Gastroesophageal sphincter (tissue), 4 donors: ENCODE results near the gene CYP46A1. TPM values are rescaled to one million over a fixed set of nuclear protein-coding genes. Genes with fewer than 3 reads are reported as not detected.

Source experiments
- ATAC-seq: fragments of 150-250 bp; one replicate; pipeline ENCODE4 v1.9.1; 2016; ENCODE audit warnings: mild to moderate bottlenecking, moderate library complexity
- H3K27ac ChIP-seq, 4 donors: fragments of 200-600 bp; sonication (generic) in 3 of 4; 1 replicate in 3 of 4; 2 replicates in 1 of 4; pipeline ENCODE4 v1.5.1; 2016 to 2019
- H3K27me3 ChIP-seq: fragments of 200-600 bp; sonication (generic); one replicate; pipeline ENCODE4 v1.5.1; 2019
- H3K36me3 ChIP-seq, 2 donors: fragments of 200-600 bp; sonication (generic); one replicate each; pipeline ENCODE4 v1.5.1; 2019; ENCODE audit warnings: control low read depth in 1 of 2
- H3K4me1 ChIP-seq, 3 donors: fragments of 200-600 bp; sonication (generic); 1 replicate in 2 of 3; 2 replicates in 1 of 3; pipeline ENCODE4 v1.5.1; 2016 to 2019; ENCODE audit warnings: control low read depth in 2 of 3
- H3K4me3 ChIP-seq, 2 donors: fragments of 200-600 bp; sonication (generic); one replicate each; pipeline ENCODE4 v1.5.1; 2019; ENCODE audit warnings: mild to moderate bottlenecking in 1 of 2, moderate library complexity in 1 of 2
- H3K9me3 ChIP-seq, 3 donors: fragments of 200-600 bp; sonication (generic); one replicate each; pipeline ENCODE4 v1.5.1; 2017 to 2019; ENCODE audit warnings: control low read depth in 2 of 3
- EP300 ChIP-seq: sonication (generic); formaldehyde crosslinking; IDR thresholded peaks from one replicate; pipeline ENCODE4 v1.6.1; 2017; ENCODE audit warnings: antibody characterized with exemption, mild to moderate bottlenecking
- POLR2A ChIP-seq, 2 donors: fragments of 450-650 bp; IDR thresholded peaks; one replicate each; pipeline ENCODE4 v1.6.1; 2017; ENCODE audit warnings: antibody characterized with exemption in 2 of 2, mild to moderate bottlenecking in 2 of 2, moderate library complexity in 1 of 2
- POLR2AphosphoS5 ChIP-seq: sonication (generic); formaldehyde crosslinking; IDR thresholded peaks from one replicate; pipeline ENCODE4 v1.6.1; 2017; ENCODE audit warnings: antibody characterized with exemption
- WGBS, 2 donors: methylation state at CpG; one replicate each; pipeline ENCODE4 v1.1.5; 2018; ENCODE audit warnings: low coverage in 1 of 2; 5-methylcytosine and 5-hydroxymethylcytosine counted together
- total RNA-seq, 4 donors: library from RNA; depleted of rRNA; stranded (reverse); fragments of >200 nt; gene quantifications; one replicate each; pipeline ENCODE4 v1.1.0, GENCODE V29; 2016
- TF ChIP-seq, protein P1 (sequence below), 4 experiments: fragments of 200-600 bp in 2 of 4; fragments of 450-650 bp in 2 of 4; sonication (generic) in 1 of 4; IDR thresholded peaks; one replicate each; pipeline ENCODE4 v1.5.1; 2017 to 2019; ENCODE audit warnings: antibody characterized with exemption in 4 of 4, mild to moderate bottlenecking in 2 of 4, moderate library complexity in 2 of 4

CYP46A1 gene
- total RNA-seq, 4 donors from 2014 or later, result 0.78 to 1.4 (median 0.94) TPM; not detected in 1

GRCh38 chr14:99690636-99691035 is 6.5 kb downstream of the CYP46A1 start:
- WGBS, 2 donors, result 84 to 89% methylated on average over 4 of the region's 5 CpGs
- ATAC-seq, result no peak
- TF ChIP-seq POLR2AphosphoS5 (no peak), EP300 (no peak), POLR2A (IDR thresholded peaks at IDR 0.05) (no peak)
- TF ChIP-seq, protein P1, sequence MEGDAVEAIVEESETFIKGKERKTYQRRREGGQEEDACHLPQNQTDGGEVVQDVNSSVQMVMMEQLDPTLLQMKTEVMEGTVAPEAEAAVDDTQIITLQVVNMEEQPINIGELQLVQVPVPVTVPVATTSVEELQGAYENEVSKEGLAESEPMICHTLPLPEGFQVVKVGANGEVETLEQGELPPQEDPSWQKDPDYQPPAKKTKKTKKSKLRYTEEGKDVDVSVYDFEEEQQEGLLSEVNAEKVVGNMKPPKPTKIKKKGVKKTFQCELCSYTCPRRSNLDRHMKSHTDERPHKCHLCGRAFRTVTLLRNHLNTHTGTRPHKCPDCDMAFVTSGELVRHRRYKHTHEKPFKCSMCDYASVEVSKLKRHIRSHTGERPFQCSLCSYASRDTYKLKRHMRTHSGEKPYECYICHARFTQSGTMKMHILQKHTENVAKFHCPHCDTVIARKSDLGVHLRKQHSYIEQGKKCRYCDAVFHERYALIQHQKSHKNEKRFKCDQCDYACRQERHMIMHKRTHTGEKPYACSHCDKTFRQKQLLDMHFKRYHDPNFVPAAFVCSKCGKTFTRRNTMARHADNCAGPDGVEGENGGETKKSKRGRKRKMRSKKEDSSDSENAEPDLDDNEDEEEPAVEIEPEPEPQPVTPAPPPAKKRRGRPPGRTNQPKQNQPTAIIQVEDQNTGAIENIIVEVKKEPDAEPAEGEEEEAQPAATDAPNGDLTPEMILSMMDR (IDR thresholded peaks at IDR 0.05), result no peak

GRCh38 chr14:99691111-99691885 is 7.2 kb downstream of the CYP46A1 start:
- ATAC-seq, result no peak
- TF ChIP-seq POLR2AphosphoS5 (no peak), EP300 (no peak), POLR2A (IDR thresholded peaks at IDR 0.05) (no peak)
- TF ChIP-seq, protein P1 (IDR thresholded peaks at IDR 0.05), result no peak
- 69 to 98% methylated on average over 4 to 8 of the region's 13 CpGs for WGBS, 2 donors
- no peaks in the 10 kb centered on the region for H3K27me3 ChIP-seq
- no peak overlapping the region for H3K27ac ChIP-seq
- H3K9me3 ChIP-seq, result no peaks in the 10 kb centered on the region
- peaks cover 0 to 9% of the 10 kb centered on the region in 2 donors for H3K36me3 ChIP-seq
- no peaks in the 10 kb centered on the region for H3K4me1 ChIP-seq
- no peak overlapping the region for H3K4me3 ChIP-seq

More at GRCh38 chr14:99690636-99691035, 6.5 kb downstream of the CYP46A1 start:
- Histone ChIP-seq H3K9me3 (no peaks in the 10 kb centered on the region), H3K36me3 (peaks cover 0 to 9% of the 10 kb centered on the region in 2 donors), H3K27ac (no peak overlapping the region), H3K27me3 (no peaks in the 10 kb centered on the region), H3K4me3 (no peak overlapping the region), H3K4me1 (no peaks in the 10 kb centered on the region)

DNA sequence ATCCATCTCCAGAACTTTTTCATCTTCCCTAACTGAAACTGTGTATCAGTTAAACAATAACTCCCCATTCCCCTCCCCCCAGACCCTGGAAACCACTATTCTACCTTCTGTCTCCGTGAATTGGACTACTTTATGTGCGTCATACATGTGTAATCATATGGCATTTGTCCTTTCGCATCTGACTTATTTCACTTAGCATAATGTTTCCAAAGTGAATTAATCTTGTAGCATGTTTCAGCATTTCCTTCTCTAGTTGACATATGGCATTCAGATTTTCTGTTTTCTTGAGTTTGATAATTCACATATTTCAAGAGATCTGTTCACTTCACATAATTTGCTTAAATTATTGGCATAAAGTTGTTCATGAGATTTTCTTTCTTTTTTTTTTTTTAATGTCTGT is 9.8 kb downstream of the CYP46A1 start:
- Histone ChIP-seq H3K36me3 (peaks cover 0 to 12% of the 10 kb centered on the region in 2 donors), H3K27me3 (no peaks in the 10 kb centered on the region), H3K27ac (no peak overlapping the region), H3K4me1 (no peaks in the 10 kb centered on the region), H3K9me3 (no peaks in the 10 kb centered on the region), H3K4me3 (no peak overlapping the region)
- no peak for ATAC-seq
- TF ChIP-seq POLR2AphosphoS5 (no peak), EP300 (no peak), POLR2A (IDR thresholded peaks at IDR 0.05) (no peak)
- TF ChIP-seq, protein P1 (IDR thresholded peaks at IDR 0.05), result no peak
- WGBS, 2 donors, result 78 to 82% methylated on average over 3 of the region's 3 CpGs

DNA sequence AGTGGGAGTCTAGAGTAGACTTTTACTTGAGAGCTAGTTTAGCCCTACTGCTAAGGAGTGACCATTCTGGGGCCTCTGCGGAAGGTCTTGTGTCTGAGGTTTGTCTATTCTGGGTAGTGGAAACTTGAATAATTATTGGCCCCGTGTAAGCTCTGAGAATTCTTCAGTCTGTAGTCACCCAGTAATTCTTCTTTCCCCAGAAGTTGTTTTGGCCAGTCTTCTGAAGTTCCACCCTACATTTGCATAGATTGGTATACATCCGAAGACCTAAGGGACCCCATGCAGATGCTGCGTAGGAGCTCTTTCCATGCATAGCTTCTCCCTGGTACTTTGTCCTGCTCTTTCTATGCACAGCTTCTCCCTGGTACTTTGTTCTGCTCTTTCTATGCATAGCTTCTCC is 12.8 kb downstream of the CYP46A1 start:
- TF ChIP-seq, protein P1 (IDR thresholded peaks at IDR 0.05), result no peak
- no peak for TF ChIP-seq EP300
- no peak for TF ChIP-seq POLR2A (IDR thresholded peaks at IDR 0.05)
- no peak for TF ChIP-seq POLR2AphosphoS5
- Histone ChIP-seq H3K9me3 (no peaks in the 10 kb centered on the region), H3K4me1 (no peaks in the 10 kb centered on the region), H3K4me3 (no peak overlapping the region), H3K36me3 (peaks cover 0 to 12% of the 10 kb centered on the region in 2 donors), H3K27ac (no peak overlapping the region), H3K27me3 (no peaks in the 10 kb centered on the region)
- ATAC-seq, result no peak
- 91 to 95% methylated on average over 3 to 4 of the region's 4 CpGs for WGBS, 2 donors

DNA sequence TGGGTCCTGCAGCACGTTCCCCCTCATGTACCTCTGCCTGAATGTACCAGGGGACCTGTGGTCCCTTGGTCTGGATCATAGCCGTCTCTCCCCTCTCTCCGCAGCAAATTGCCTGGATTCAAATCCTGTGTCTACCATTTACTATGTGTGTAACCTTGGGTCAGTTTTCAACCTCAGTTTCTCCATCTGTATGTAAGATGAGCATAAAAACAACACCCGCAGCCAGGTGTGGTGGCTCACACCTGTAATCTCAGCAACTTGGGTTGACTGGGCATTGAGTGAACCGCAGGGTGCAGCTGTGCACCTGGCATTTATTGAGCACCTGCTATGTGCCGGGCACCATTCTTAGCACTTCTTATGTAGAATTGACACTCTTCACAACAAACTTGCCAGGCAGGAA is 14.1 kb downstream of the CYP46A1 start:
- TF ChIP-seq EP300 (no peak), POLR2A (IDR thresholded peaks at IDR 0.05) (no peak), POLR2AphosphoS5 (no peak)
- TF ChIP-seq, protein P1 (IDR thresholded peaks at IDR 0.05), result no peak
- WGBS, 2 donors, result 71 to 85% methylated on average over 2 to 5 of the region's 6 CpGs
- H3K27me3 ChIP-seq, result no peaks in the 10 kb centered on the region
- ATAC-seq, result no peak
- peaks cover 0 to 16% of the 10 kb centered on the region in 2 donors for H3K36me3 ChIP-seq
- H3K4me1 ChIP-seq, result no peaks in the 10 kb centered on the region
- no peak overlapping the region for H3K27ac ChIP-seq
- peaks cover 0 to 6% (median 0%) of the 10 kb centered on the region in 3 donors for H3K9me3 ChIP-seq
- H3K4me3 ChIP-seq, result no peak overlapping the region
